Measurements from ENCODE around the gene FRK. TPM values are rescaled to one million over a fixed set of nuclear protein-coding genes. Genes with fewer than 3 reads are reported as not detected.

Gene FRK
- total RNA-seq, 1 donor from 2014 or later, result not detected

DNA sequence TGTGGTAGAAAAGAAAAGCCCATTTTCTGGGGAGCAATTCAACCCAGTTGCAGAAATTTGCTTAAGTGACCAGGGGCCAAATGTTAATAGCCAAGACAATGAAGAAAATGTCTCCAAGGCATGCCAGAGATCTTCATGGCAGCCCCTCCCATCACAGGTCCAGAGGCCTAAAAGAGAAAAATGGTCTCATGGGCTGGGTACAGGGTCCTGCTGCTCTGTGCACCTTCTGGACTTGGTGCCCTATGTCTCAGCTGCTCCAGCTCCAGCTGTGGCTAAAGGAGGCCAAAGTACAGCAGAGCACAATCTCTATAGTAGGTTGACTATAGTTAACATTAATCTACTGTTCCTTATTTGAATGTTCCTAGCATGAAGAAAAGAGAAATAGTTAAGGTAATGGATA lies 44.7 kb downstream of the FRK start:
- H3K27ac Mint-ChIP-seq, result no peak overlapping the region
- no peaks in the 10 kb centered on the region for H3K4me1 Mint-ChIP-seq
- H3K4me3 Mint-ChIP-seq, result no peak overlapping the region
- H3K9me3 Mint-ChIP-seq, result no peaks in the 10 kb centered on the region
- DNase-seq, result no peak
- intact Hi-C loops (cut with micrococcal nuclease), result no loop called here
- no peaks in the 10 kb centered on the region for H3K36me3 Mint-ChIP-seq (ENCODE audit: low read depth)
- H3K27me3 Mint-ChIP-seq, result peaks cover 42% of the 10 kb centered on the region

DNA sequence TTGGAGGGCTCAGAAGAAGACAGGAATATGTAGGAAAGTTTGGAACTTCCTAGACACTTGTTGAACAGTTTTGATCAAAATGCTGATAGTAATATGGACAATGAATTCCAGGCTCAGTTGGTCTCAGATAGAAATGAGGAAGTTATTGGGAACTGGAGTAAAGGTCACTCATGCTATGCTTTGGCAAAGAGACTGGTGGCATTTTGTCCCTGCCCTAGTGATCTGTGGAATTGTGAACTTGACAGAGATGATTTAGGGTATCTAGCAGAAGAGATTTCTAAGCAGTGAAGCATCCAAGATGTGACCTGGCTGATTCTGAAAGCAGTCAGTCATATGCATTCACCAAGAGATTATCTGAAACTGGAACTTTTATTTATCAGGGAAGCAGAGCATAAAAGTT lies 45.1 kb downstream of the FRK start:
- Mint-ChIP-seq H3K27ac (no peak overlapping the region), H3K4me3 (no peak overlapping the region), H3K27me3 (peaks cover 42% of the 10 kb centered on the region), H3K36me3 (ENCODE audit: low read depth) (no peaks in the 10 kb centered on the region), H3K4me1 (no peaks in the 10 kb centered on the region), H3K9me3 (no peaks in the 10 kb centered on the region)
- DNase-seq, result no peak
- intact Hi-C loops (cut with micrococcal nuclease), result no loop called here

DNA sequence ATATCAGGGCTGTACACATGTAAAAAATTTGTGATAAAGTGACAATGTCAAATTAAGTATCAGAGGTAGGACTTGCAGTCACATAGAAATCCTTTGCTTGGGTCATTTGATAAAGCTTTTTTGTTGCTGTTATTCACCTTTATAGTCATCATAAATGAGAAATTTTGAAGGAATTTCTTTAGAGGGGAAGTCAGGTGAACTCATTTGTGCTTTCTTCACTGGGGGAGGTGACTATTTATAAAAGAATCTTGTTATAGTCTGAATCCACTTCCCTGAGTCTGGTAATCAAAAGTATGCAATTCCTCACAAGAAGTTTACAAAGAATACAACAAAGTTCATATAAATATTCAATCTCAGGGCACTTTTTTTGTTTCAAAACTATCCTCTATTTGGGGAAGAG lies 47.7 kb downstream of the FRK start:
- intact Hi-C loops (cut with micrococcal nuclease), result no loop called here
- DNase-seq, result no peak
- Mint-ChIP-seq H3K9me3 (no peaks in the 10 kb centered on the region), H3K4me1 (no peaks in the 10 kb centered on the region), H3K36me3 (ENCODE audit: low read depth) (no peaks in the 10 kb centered on the region), H3K27ac (no peak overlapping the region), H3K27me3 (peaks cover 33% of the 10 kb centered on the region), H3K4me3 (no peak overlapping the region)

DNA sequence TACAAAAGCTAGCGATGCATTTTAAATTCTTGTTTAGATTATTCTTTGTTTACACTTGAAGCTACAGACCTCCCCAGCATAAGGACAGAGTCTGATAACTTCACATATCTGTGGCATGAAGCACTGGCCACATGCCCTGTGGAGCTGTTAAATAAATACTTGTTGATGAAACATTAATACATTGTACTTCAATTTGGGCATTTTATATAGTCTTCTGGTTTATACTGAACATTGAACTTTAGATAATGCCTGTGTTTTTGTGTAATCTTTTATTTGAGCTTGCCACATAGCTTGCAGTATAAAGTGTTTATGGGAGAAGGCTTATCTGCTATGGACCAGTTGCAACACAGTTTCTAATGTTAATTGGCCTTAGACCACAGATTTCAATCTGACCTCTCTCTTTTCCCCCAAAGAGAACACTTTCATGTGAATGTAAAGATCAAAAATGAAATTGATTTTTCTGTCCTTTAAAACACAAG lies 48.2 kb downstream of the FRK start:
- Mint-ChIP-seq H3K4me3 (no peak overlapping the region), H3K27me3 (peaks cover 28% of the 10 kb centered on the region), H3K27ac (no peak overlapping the region), H3K4me1 (no peaks in the 10 kb centered on the region), H3K9me3 (no peaks in the 10 kb centered on the region), H3K36me3 (ENCODE audit: low read depth) (no peaks in the 10 kb centered on the region)
- intact Hi-C loops (cut with micrococcal nuclease), result no loop called here
- no peak for DNase-seq

DNA sequence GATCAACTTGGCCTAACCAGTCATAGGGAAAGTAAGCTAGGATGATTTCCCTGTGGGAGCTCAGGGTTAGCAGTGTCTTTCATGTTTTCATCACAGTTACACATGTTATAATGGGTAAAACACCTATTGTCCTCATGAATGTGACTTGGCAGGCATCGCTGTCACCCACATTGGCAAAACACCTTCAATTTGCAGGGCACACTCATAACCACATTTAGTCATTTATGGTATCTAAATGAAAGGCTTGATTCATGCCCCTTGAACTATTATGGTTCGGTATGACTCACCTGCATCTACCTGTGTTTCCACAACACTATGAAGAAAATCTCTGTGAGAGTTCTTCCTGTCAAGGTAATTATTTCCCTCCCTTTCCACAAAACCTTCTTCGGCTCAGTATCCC lies 49.2 kb downstream of the FRK start:
- no peak for DNase-seq

DNA sequence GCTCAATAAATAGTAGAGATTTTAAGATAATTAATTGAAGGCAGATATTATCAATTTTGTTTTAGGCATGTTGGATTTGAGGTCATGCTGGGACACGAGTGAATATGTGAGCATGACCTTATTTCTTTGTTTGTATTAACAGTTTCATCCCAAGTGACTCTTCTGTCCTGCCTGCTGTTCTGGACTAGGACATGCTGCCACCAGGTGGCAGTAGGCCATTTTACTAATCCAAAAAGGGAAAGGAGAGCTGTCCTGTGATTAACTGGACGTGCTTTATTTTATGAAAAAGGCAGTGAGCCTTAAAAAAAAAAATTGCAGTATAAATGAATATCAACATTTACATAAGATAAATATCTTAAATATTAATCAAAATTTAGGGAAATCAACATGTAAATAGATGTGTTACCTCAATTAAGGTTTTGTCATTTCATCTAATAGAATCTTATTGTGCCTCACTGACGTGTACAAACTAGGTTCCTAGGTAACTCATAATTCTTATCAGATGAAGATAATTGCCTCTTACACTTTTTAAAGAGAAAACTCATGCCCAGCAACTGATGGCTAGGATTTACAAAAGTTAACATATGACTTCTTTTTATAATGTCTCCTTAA lies 49.8 kb downstream of the FRK start:
- Mint-ChIP-seq H3K4me1 (no peaks in the 10 kb centered on the region), H3K9me3 (no peaks in the 10 kb centered on the region), H3K27me3 (peaks cover 28% of the 10 kb centered on the region), H3K4me3 (no peak overlapping the region), H3K36me3 (ENCODE audit: low read depth) (no peaks in the 10 kb centered on the region), H3K27ac (no peak overlapping the region)
- peak; percentile 82 for DNase-seq
- intact Hi-C loops (cut with micrococcal nuclease), result loop anchor here (1.0 kb wide), 1 partner anchor 86 kb away; no protein-coding TSS in a partner anchor

More for the DNA sequence above, 49.2 kb downstream of the FRK start:
- Mint-ChIP-seq H3K4me1 (no peaks in the 10 kb centered on the region), H3K4me3 (no peak overlapping the region), H3K9me3 (no peaks in the 10 kb centered on the region), H3K27ac (no peak overlapping the region), H3K36me3 (ENCODE audit: low read depth) (no peaks in the 10 kb centered on the region), H3K27me3 (peaks cover 28% of the 10 kb centered on the region)
- intact Hi-C loops (cut with micrococcal nuclease), result loop anchor here (1.0 kb wide), 1 partner anchor 86 kb away; no protein-coding TSS in a partner anchor

DNA sequence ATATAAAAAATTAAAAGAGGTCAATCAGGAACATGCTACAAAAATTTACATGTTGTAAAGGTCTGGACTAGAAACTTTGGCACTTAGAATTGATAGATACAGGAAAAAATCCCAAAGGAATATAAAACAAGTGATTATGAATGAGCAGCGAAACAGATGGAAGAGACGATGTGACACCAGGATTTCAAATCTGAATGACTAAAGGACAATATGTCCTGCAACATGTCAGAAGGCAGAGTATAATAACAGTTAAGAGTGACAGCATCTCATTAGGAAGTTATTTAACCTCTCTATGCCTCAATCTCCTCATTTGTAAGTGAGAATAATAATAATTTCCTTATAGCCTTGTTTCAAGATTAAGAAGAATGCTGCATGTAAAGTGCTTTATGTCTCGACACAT lies 50.3 kb downstream of the FRK start:
- H3K27me3 Mint-ChIP-seq, result peaks cover 28% of the 10 kb centered on the region
- intact Hi-C loops (cut with micrococcal nuclease), result no loop called here
- no peak for DNase-seq
- no peaks in the 10 kb centered on the region for H3K36me3 Mint-ChIP-seq (ENCODE audit: low read depth)
- no peaks in the 10 kb centered on the region for H3K4me1 Mint-ChIP-seq
- no peak overlapping the region for H3K4me3 Mint-ChIP-seq
- H3K9me3 Mint-ChIP-seq, result no peaks in the 10 kb centered on the region
- no peak overlapping the region for H3K27ac Mint-ChIP-seq

DNA sequence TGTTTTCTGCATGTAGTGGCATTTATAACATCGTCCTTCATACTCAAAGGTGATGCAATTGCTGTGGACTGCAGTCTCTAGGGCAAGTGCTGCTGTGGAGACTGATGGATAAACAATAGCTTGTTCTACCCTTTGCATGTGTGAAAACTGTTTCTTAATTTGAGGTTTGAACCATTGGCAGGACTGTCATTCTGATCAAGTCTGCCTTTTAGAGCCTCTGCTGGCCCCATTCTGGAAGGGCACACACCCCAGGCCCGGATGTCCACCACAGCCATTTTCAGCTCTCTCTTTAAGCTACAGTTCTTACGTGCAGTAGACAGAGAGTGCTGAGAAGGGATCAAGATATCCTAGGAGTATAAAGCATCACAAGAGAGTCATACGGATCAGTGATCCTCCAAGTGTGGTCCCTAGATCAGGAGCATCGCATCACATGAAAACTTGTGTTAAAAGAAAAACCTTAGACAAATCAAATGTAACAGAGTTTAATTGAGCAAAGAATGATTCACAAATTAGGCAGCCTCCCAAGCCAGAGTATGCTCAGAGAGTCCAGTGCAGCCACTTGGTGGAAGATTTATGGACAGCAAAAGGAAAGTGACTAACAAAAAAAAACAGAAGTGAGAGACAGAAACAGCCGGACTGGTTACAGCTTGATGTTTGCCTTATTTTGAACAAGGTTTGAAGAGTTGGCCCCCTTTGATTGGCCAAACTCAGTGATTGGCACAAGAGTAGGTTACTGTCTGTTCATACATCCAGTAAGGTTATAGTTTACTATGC lies 52.0 kb downstream of the FRK start:
- DNase-seq, result no peak
- H3K4me1 Mint-ChIP-seq, result no peaks in the 10 kb centered on the region
- H3K4me3 Mint-ChIP-seq, result no peak overlapping the region
- no peaks in the 10 kb centered on the region for H3K9me3 Mint-ChIP-seq
- H3K36me3 Mint-ChIP-seq (ENCODE audit: low read depth), result no peaks in the 10 kb centered on the region
- H3K27me3 Mint-ChIP-seq, result peaks cover 21% of the 10 kb centered on the region
- intact Hi-C loops (cut with micrococcal nuclease), result no loop called here
- no peak overlapping the region for H3K27ac Mint-ChIP-seq

DNA sequence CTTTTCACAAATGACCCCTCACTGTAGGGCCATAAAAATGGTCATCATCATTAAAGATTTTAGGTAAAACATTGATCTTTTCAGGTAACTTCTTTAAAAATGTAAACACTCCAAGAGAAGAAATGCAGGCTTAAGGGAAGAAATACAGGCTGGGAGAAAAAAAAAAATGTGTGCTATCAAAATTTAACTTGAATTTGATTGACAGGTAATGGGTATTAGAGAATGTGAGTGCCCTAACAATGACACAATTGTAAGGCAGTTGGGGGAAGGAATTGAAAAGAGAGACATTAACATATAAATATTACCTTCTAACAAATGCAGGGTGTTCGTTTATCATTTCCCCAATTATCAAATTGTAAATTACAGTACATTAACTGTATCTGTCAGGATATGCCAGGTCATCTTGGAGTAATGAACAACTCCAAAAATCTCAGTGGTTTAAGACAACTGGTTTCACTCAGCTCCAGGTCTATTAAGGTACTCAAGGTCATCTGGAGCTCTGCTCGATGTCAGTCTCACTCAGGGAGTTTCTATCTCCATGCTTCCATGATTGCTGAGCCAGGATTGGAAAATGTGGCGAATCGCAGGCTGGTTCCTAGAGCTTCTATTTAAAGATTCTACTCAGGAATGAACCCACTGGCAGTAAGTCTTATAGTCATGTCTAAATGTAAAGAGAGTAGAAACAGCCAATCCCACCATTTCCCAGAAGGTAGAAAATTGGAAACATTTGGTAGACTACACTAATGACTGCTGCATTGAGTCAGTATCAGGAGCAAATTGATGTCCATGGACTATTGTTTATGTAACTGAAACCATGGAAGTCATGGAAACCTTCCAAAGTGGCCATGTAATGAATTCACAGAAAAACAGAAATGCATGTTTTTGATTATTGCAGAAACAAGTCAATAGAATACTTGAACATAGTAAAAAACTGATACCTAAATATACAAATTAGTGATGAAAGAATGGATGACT lies 55.6 kb downstream of the FRK start:
- Mint-ChIP-seq H3K4me1 (no peaks in the 10 kb centered on the region), H3K27me3 (peaks cover 5% of the 10 kb centered on the region), H3K36me3 (ENCODE audit: low read depth) (no peaks in the 10 kb centered on the region), H3K9me3 (no peaks in the 10 kb centered on the region), H3K4me3 (no peak overlapping the region), H3K27ac (no peak overlapping the region)
- intact Hi-C loops (cut with micrococcal nuclease), result no loop called here
- no peak for DNase-seq

DNA sequence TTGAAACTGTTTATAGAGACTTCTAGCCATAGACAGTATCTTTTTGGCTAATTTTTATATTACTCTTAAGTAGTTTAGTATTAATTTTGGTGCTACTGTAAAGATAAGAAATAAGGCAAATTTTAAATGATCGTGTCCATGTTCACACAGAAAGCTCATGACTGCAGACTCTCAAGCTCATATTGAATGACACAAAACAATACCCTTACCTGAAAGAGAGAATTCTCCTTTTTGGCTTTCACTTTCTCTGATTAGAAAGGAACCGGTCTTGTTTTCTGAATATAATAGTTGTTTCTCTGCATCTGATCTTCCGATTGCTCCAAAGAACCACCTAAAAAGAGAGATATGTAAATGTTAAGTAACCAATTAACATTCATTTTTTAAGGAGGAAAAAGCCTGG lies 57.0 kb downstream of the FRK start:
- no peak for DNase-seq
- intact Hi-C loops (cut with micrococcal nuclease), result no loop called here
- Mint-ChIP-seq H3K27ac (no peak overlapping the region), H3K4me3 (no peak overlapping the region), H3K27me3 (peaks cover 5% of the 10 kb centered on the region), H3K36me3 (ENCODE audit: low read depth) (no peaks in the 10 kb centered on the region), H3K9me3 (no peaks in the 10 kb centered on the region), H3K4me1 (no peaks in the 10 kb centered on the region)

DNA sequence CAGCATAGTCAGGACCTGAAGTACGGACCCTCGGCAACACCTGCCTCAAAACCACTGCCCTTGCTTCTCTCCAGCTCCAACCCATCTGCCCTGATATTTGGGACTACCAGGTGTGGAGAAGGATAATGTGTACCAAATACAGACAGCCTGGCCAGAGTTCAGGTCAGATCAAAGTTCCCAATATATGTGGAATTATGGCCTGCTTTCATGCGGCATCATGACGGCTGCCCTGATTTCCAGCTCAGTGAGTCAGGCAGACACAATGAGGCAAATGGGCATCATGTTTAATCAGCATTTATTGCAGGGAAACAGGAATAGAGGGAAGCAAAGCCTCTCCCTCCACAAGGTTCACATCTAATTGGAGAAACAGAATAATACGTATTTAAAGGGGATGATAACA lies 57.9 kb downstream of the FRK start:
- Mint-ChIP-seq H3K4me3 (no peak overlapping the region), H3K9me3 (no peaks in the 10 kb centered on the region), H3K4me1 (no peaks in the 10 kb centered on the region), H3K27me3 (peaks cover 5% of the 10 kb centered on the region), H3K36me3 (ENCODE audit: low read depth) (no peaks in the 10 kb centered on the region), H3K27ac (no peak overlapping the region)
- DNase-seq, result no peak
- intact Hi-C loops (cut with micrococcal nuclease), result no loop called here

DNA sequence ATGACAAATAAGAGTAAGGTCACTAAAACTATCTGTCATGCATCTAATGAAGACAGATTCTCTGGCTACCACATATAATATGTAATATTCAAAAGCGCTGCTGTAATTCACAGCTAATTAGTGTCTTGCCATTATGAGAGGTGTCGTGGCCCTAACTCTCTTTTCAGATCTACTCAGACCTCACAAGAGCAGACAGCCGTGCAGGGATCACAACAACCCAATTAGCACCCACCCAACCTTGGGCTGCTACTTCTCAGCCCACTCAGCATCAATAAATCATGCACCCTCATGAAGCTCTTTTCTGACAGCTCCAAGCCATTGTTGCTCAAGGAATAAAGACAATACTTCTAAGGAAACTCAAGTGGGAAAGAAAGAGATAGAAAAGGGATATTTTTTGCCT lies 61.5 kb downstream of the FRK start:
- no peaks in the 10 kb centered on the region for H3K27me3 Mint-ChIP-seq
- no peaks in the 10 kb centered on the region for H3K9me3 Mint-ChIP-seq
- no peak overlapping the region for H3K27ac Mint-ChIP-seq
- intact Hi-C loops (cut with micrococcal nuclease), result no loop called here
- no peak for DNase-seq
- no peak overlapping the region for H3K4me3 Mint-ChIP-seq
- H3K36me3 Mint-ChIP-seq (ENCODE audit: low read depth), result no peaks in the 10 kb centered on the region
- no peaks in the 10 kb centered on the region for H3K4me1 Mint-ChIP-seq

DNA sequence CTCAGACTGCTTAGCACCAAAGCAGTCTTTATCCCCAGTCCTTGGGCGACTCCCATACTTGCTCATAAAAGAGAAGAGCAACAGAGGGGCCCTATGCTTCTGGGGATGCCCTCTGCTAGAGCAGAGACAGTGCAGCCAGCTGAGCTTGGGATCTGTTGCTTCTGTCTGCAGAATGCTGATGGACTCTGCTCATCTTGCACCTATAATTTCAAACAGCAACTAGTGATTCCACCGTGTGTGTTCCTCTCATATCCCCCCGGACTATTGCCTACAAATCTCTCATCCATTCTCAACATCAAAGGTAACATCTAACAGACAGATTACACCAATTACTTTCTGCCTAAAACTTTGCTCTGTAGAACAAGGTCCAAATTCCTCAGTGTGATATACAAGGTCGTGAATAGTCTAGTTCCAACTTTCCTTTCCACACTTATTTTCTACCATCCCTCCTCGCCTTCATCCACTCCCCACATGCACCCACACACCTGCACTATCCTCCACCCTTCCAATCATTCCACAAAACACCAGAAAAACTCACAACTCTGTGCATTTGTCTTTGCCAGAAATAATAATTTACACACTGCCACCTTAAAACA lies 62.6 kb downstream of the FRK start:
- intact Hi-C loops (cut with micrococcal nuclease), result no loop called here
- no peak overlapping the region for H3K27ac Mint-ChIP-seq
- no peaks in the 10 kb centered on the region for H3K36me3 Mint-ChIP-seq (ENCODE audit: low read depth)

More for the DNA sequence above, 62.6 kb downstream of the FRK start:
- H3K9me3 Mint-ChIP-seq, result no peaks in the 10 kb centered on the region
- no peaks in the 10 kb centered on the region for H3K4me1 Mint-ChIP-seq
- no peak for DNase-seq
- H3K4me3 Mint-ChIP-seq, result no peak overlapping the region
- H3K27me3 Mint-ChIP-seq, result no peaks in the 10 kb centered on the region

Data from activated CD4-positive, alpha-beta T cell treated with anti-CD3 and anti-CD28 coated beads, Interleukin-2, amount 10 ng/mL, durations not matched to agents 24 days and 14 days (primary cell).